CD4-positive, alpha-beta T cell (primary cell): ENCODE measurements around the gene TSSC4. TPM values are rescaled to one million over a fixed set of nuclear protein-coding genes. Genes with fewer than 3 reads are reported as not detected.

ENCODE experiments used
- ATAC-seq: fragments of 200-7000 bp; cut with Tn5 transposase; one replicate; pipeline ENCODE4 v1.10.0; 2022; ENCODE audit warnings: mild to moderate bottlenecking; ENCODE audit not compliant: poor library complexity
- CTCF ChIA-PET: fragments of 350-600 bp; sonication (Branson Sonifier 250); formaldehyde crosslinking; loops from one replicate; lab custom pipeline; 2021; ENCODE audit warnings: antibody characterized with exemption, inconsistent platforms; lab: Charles Lee
- POLR2A ChIA-PET: fragments of 350-600 bp; sonication (Branson Sonifier 250); formaldehyde crosslinking; loops from one replicate; lab custom pipeline; 2021; ENCODE audit warnings: antibody characterized with exemption, inconsistent platforms; lab: Charles Lee
- DNase-seq, 14 experiments: peaks; one replicate each; pipeline ENCODE4 v3.0.0-alpha.2; 2013 to 2020; ENCODE audit warnings: mixed read lengths in 2 of 14
- H3K27ac ChIP-seq, 2 donors: one replicate each; pipeline versions ENCODE4 v1.5.1 to v1.7.0; 2013; ENCODE audit warnings: low read length in 2 of 2, low read depth in 1 of 2, mild to moderate bottlenecking in 1 of 2
- H3K27me3 ChIP-seq, 2 experiments: 1 replicate in 1 of 2; 2 replicates in 1 of 2; pipeline versions ENCODE4 v1.6.1 to v1.7.0; 2013; ENCODE audit warnings: low read length in 2 of 2, control low read depth in 1 of 2, mild to moderate bottlenecking in 1 of 2, moderate library complexity in 1 of 2; ENCODE audit not compliant: insufficient read depth in 2 of 2, control insufficient read depth in 1 of 2
- H3K36me3 ChIP-seq: one replicate; pipeline ENCODE4 v1.6.1; 2013; ENCODE audit warnings: low read length, control low read depth; ENCODE audit not compliant: insufficient read depth
- H3K4me1 ChIP-seq: one replicate; pipeline ENCODE4 v1.6.1; 2013; ENCODE audit warnings: low read length, control low read depth; ENCODE audit not compliant: insufficient read depth
- H3K4me3 ChIP-seq: one replicate; pipeline ENCODE4 v1.5.1; 2013; ENCODE audit warnings: mild to moderate bottlenecking, low read length, moderate library complexity
- H3K9me3 ChIP-seq, 2 experiments: 1 replicate in 1 of 2; 2 replicates in 1 of 2; pipeline versions ENCODE4 v1.6.1 to v1.7.0; 2013; ENCODE audit warnings: low read length in 2 of 2, mild to moderate bottlenecking in 2 of 2, control low read depth in 1 of 2, moderate library complexity in 1 of 2; ENCODE audit not compliant: control insufficient read depth in 1 of 2, insufficient read depth in 1 of 2
- H3K27ac Mint-ChIP-seq: one replicate; pipeline ENCODE4 v1.8.0; 2020; ENCODE audit warnings: mixed read lengths
- H3K27me3 Mint-ChIP-seq: one replicate; pipeline ENCODE4 v1.8.0; 2021; ENCODE audit warnings: mixed read lengths
- H3K36me3 Mint-ChIP-seq: one replicate; pipeline ENCODE4 v1.8.0; 2021; ENCODE audit warnings: low read depth, mixed read lengths
- H3K4me1 Mint-ChIP-seq: one replicate; pipeline ENCODE4 v1.8.0; 2021; ENCODE audit warnings: low read depth, mixed read lengths
- H3K4me3 Mint-ChIP-seq: one replicate; pipeline ENCODE4 v1.8.0; 2020; ENCODE audit warnings: mild to moderate bottlenecking, mixed read lengths
- H3K9me3 Mint-ChIP-seq: one replicate; pipeline ENCODE4 v1.8.0; 2020; ENCODE audit warnings: mixed read lengths
- intact Hi-C, 2 experiments: fragments of 100-400 bp; cut with DNase I in 1 of 2; cut with micrococcal nuclease in 1 of 2; formaldehyde crosslinking; loops; one replicate each; pipeline versions ENCODE4 v1.15.1 to v1.9.0; 2023 to 2025; cut with DNase I, micrococcal nuclease
- total RNA-seq, 174 experiments: library from RNA in 2 of 174; stranded (reverse) in 2 of 174; gene quantifications; one replicate each; pipeline ENCODE4 v1.2.3 and lab custom pipeline; 2021 to 2026
- TF ChIP-seq, protein P1 (sequence below): fragments of 200-600 bp; IDR thresholded peaks from one replicate; pipeline ENCODE4 v1.8.0; 2022; ENCODE audit warnings: antibody characterized with exemption, mild to moderate bottlenecking

The TSSC4 gene
- total RNA-seq, 2 experiments from 2014 or later = 47.5 to 50.0 TPM

DNA sequence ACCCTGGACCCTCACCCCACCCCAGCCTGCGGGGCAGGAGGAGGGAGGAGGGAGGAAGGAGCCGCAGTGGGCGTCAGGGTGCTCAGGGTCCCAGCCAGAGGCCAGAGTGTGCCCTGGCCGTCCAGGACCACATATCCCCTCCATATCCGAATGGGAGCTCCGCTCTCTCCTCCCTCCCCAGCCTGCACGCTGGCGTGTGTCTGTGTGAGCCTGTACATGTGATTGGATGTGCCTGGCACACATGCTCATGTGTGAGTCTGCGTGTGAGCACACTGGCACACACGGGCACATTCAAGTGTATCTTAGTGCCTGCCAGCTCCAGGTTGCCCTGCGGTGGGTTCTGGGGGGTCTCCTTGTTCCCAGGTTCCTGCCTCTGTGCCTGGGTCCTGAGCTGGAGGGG, 8.1 kb downstream of the TSSC4 start:
- Histone ChIP-seq H3K4me1 (peaks cover 3% of the 10 kb centered on the region), H3K36me3 (peaks cover 9% of the 10 kb centered on the region), H3K4me3 (no peak overlapping the region), H3K27ac (no peak overlapping the region), H3K9me3 (peaks cover 0 to 4% of the 10 kb centered on the region in 2 experiments), H3K27me3 (no peaks in the 10 kb centered on the region)
- intact Hi-C loops = loop anchor here in 1 of 2 experiments (10.0 kb wide), 1 partner anchor 646 kb away; the partner anchor contains the start of gene CARS1
- H3K4me3 Mint-ChIP-seq = no peak overlapping the region
- ChIA-PET POLR2A (no interaction called here), CTCF (interaction anchor here (2.1 kb wide), 1 partner anchor 11 kb away, joined by 7 read pairs; no protein-coding TSS in a partner anchor)
- DNase-seq (no peak), ATAC-seq (no peak)
- H3K27me3 Mint-ChIP-seq = no peaks in the 10 kb centered on the region
- H3K9me3 Mint-ChIP-seq = no peaks in the 10 kb centered on the region
- no peaks in the 10 kb centered on the region for H3K4me1 Mint-ChIP-seq
- H3K36me3 Mint-ChIP-seq = peaks cover 4% of the 10 kb centered on the region
- TF ChIP-seq, protein P1, sequence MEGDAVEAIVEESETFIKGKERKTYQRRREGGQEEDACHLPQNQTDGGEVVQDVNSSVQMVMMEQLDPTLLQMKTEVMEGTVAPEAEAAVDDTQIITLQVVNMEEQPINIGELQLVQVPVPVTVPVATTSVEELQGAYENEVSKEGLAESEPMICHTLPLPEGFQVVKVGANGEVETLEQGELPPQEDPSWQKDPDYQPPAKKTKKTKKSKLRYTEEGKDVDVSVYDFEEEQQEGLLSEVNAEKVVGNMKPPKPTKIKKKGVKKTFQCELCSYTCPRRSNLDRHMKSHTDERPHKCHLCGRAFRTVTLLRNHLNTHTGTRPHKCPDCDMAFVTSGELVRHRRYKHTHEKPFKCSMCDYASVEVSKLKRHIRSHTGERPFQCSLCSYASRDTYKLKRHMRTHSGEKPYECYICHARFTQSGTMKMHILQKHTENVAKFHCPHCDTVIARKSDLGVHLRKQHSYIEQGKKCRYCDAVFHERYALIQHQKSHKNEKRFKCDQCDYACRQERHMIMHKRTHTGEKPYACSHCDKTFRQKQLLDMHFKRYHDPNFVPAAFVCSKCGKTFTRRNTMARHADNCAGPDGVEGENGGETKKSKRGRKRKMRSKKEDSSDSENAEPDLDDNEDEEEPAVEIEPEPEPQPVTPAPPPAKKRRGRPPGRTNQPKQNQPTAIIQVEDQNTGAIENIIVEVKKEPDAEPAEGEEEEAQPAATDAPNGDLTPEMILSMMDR = no peak
- H3K27ac Mint-ChIP-seq = no peak overlapping the region

DNA sequence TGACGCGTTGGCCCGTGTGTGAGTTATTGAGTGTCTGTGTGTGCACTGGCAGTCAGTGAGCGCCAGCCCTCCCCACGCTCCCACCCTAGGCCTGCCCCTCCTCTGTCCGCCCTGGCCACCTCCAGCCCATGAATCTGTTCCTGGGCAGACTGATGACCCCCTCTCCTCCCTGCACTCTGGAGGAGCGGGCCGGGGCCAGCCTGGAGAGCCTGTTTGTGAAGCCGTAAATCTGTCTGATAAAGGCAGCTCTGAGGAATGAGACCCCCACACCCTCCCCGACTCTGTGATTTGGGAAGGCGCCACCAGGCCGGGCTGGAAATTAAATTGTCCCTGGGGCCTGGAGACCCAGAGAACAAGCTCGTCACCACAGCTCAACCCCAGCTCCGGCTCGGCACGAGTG, 8.6 kb downstream of the TSSC4 start:
- Mint-ChIP-seq H3K9me3 (no peaks in the 10 kb centered on the region), H3K4me3 (no peak overlapping the region), H3K27ac (no peak overlapping the region), H3K27me3 (no peaks in the 10 kb centered on the region), H3K4me1 (no peaks in the 10 kb centered on the region), H3K36me3 (no peaks in the 10 kb centered on the region)
- intact Hi-C loops = loop anchor here in 1 of 2 experiments (10.0 kb wide), 1 partner anchor 646 kb away; the partner anchor contains the start of gene CARS1
- TF ChIP-seq, protein P1 = no peak
- Histone ChIP-seq H3K27me3 (no peaks in the 10 kb centered on the region), H3K36me3 (peaks cover 4% of the 10 kb centered on the region), H3K27ac (no peak overlapping the region), H3K9me3 (peaks cover 0 to 4% of the 10 kb centered on the region in 2 experiments), H3K4me3 (no peak overlapping the region), H3K4me1 (peaks cover 3% of the 10 kb centered on the region)
- ChIA-PET POLR2A (no interaction called here), CTCF (interaction anchor here (2.1 kb wide), 1 partner anchor 11 kb away, joined by 7 read pairs; no protein-coding TSS in a partner anchor)
- DNase-seq (no peak), ATAC-seq (no peak)

DNA sequence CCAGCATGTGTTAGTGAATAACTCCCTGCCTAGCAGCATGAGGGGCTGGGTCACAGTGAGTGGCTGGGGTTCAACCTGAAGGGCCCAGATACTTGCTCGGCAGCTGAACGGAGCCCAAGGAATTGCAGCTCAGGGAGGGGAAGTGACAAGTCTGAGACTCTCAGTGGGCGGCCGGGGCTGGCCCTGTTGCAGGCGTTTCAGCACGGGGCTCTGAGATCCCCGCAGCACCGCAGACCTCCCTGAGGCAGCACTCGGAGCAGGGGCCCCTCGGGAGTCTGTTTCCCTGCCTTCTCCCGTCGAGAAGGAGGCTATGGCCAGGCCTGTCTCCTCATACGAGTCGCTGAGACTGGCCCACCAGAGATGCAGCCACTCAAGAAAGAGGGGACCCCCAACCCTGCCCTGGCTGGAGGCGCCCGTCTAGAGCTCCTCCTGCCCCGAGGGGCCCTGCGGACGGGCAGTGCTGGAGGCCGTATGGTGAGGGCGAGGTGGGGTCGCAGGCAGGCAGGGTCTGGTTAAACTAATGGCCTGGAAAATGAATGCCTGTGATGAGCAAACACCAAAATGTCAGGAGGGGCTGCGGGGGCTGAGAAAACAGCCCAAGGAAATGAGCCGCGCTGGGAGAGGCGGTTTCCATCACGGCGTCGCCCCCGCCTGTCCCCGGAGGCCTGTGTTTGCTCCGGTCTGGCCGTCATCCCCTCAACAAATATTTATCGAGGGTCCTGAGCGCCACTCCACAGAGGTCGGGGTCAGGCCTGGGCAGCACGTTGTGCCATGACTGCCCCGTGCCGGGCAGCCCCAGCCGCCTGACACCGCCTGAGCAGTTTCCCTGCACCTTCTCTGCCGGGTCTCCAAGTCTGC, 9.3 kb downstream of the TSSC4 start:
- Histone ChIP-seq H3K27ac (no peak overlapping the region), H3K27me3 (no peaks in the 10 kb centered on the region), H3K4me1 (peaks cover 3% of the 10 kb centered on the region), H3K36me3 (no peaks in the 10 kb centered on the region), H3K9me3 (peaks cover 0 to 2% of the 10 kb centered on the region in 2 experiments), H3K4me3 (no peak overlapping the region)
- H3K4me3 Mint-ChIP-seq = no peak overlapping the region
- CTCF ChIA-PET = interaction anchor here (2.1 kb wide), 1 partner anchor 10 kb away, joined by 7 read pairs; no protein-coding TSS in a partner anchor
- H3K36me3 Mint-ChIP-seq = no peaks in the 10 kb centered on the region
- DNase-seq (no peak), ATAC-seq (no peak)
- intact Hi-C loops = loop anchor here in 1 of 2 experiments (10.0 kb wide), 1 partner anchor 645 kb away; the partner anchor contains the start of gene CARS1
- H3K27ac Mint-ChIP-seq = no peak overlapping the region
- TF ChIP-seq, protein P1 = no peak
- no peaks in the 10 kb centered on the region for H3K27me3 Mint-ChIP-seq
- no peaks in the 10 kb centered on the region for H3K9me3 Mint-ChIP-seq
- POLR2A ChIA-PET = no interaction called here
- no peaks in the 10 kb centered on the region for H3K4me1 Mint-ChIP-seq
